ENCODE data around the gene ACADS.

The ACADS gene

GRCh38 chr12:120693848-120694247 is 31.8 kb upstream of the ACADS start:
- no peak for ATAC-seq
- no peak for TF ChIP-seq ARNTL (CRISPR knock-in tag; IDR thresholded peaks at IDR 0.05; ENCODE audit: borderline replicate concordance, low read depth)
- no peak for TF ChIP-seq ZFP30 (CRISPR knock-in tag; IDR thresholded peaks at IDR 0.05)
- TF ChIP-seq ZC3H10 (CRISPR knock-in tag; IDR thresholded peaks at IDR 0.05) = no peak
- TF ChIP-seq TCF4 (CRISPR knock-in tag; IDR thresholded peaks at IDR 0.05; ENCODE audit: borderline replicate concordance) = no peak
- TF ChIP-seq BACH2 (CRISPR knock-in tag; IDR thresholded peaks at IDR 0.05; ENCODE audit: borderline replicate concordance) = no peak
- no peak for TF ChIP-seq RARB (CRISPR knock-in tag; IDR thresholded peaks at IDR 0.05)
- no peak for TF ChIP-seq PPARA (CRISPR knock-in tag; IDR thresholded peaks at IDR 0.05; ENCODE audit: borderline replicate concordance)
- TF ChIP-seq CREB5 (CRISPR knock-in tag; IDR thresholded peaks at IDR 0.05; ENCODE audit: low read depth) = no peak
- no peak for TF ChIP-seq CSDC2 (CRISPR knock-in tag; IDR thresholded peaks at IDR 0.05)
- no peak for TF ChIP-seq ESRRG (CRISPR knock-in tag; IDR thresholded peaks at IDR 0.05)
- TF ChIP-seq CSRNP3 (CRISPR knock-in tag; IDR thresholded peaks at IDR 0.05) = no peak

GRCh38 chr12:120696626-120697025 is 29.0 kb upstream of the ACADS start:
- ATAC-seq = no peak

More at GRCh38 chr12:120696626-120697025, 29.0 kb upstream of the ACADS start:
- TF ChIP-seq ZFP30 (CRISPR knock-in tag; IDR thresholded peaks at IDR 0.05) (no peak), PATZ1 (CRISPR knock-in tag; IDR thresholded peaks at IDR 0.05; ENCODE audit: borderline replicate concordance) (no peak), ESRRG (CRISPR knock-in tag; IDR thresholded peaks at IDR 0.05) (no peak), ZNF565 (CRISPR knock-in tag; conservative IDR thresholded peaks at IDR 0.05; ENCODE audit: low read depth) (no peak), ZFP3 (CRISPR knock-in tag; IDR thresholded peaks at IDR 0.05) (no peak), RARB (CRISPR knock-in tag; IDR thresholded peaks at IDR 0.05) (no peak), SNAI2 (CRISPR knock-in tag; IDR thresholded peaks at IDR 0.05) (no peak), CSRNP3 (CRISPR knock-in tag; IDR thresholded peaks at IDR 0.05) (no peak), TCF4 (CRISPR knock-in tag; IDR thresholded peaks at IDR 0.05; ENCODE audit: borderline replicate concordance) (no peak), TOX (CRISPR knock-in tag; IDR thresholded peaks at IDR 0.05; ENCODE audit: borderline replicate concordance) (no peak), ZC3H10 (CRISPR knock-in tag; IDR thresholded peaks at IDR 0.05) (no peak), TSHZ2 (CRISPR knock-in tag; IDR thresholded peaks at IDR 0.05) (no peak), ZNF8 (CRISPR knock-in tag; IDR thresholded peaks at IDR 0.05) (no peak), ARNTL (CRISPR knock-in tag; IDR thresholded peaks at IDR 0.05; ENCODE audit: borderline replicate concordance, low read depth) (no peak), GLIS3 (CRISPR knock-in tag; IDR thresholded peaks at IDR 0.05) (no peak)

Measured in SK-N-SH treated with all-trans-retinoic acid at 6 μM for 48 hours (cell line).